HG03442 (cell line): ENCODE results near the gene KIF3C.
A peak's percentile ranks its signal among the peaks of the same experiment; 100 is the strongest.
"Not testable (repeated sequence)": the region's sequence is repeated elsewhere in the genome, so short reads cannot be mapped to it uniquely, and the experiment has no call there.

Source experiments
- ATAC-seq: cut with Tn5 transposase; IDR thresholded peaks from one replicate; pipeline ENCODE4 v1.9.1; 2021; ENCODE audit warnings: mild to moderate bottlenecking, moderate library complexity; ENCODE audit not compliant: unreplicated experiment

The KIF3C gene

DNA sequence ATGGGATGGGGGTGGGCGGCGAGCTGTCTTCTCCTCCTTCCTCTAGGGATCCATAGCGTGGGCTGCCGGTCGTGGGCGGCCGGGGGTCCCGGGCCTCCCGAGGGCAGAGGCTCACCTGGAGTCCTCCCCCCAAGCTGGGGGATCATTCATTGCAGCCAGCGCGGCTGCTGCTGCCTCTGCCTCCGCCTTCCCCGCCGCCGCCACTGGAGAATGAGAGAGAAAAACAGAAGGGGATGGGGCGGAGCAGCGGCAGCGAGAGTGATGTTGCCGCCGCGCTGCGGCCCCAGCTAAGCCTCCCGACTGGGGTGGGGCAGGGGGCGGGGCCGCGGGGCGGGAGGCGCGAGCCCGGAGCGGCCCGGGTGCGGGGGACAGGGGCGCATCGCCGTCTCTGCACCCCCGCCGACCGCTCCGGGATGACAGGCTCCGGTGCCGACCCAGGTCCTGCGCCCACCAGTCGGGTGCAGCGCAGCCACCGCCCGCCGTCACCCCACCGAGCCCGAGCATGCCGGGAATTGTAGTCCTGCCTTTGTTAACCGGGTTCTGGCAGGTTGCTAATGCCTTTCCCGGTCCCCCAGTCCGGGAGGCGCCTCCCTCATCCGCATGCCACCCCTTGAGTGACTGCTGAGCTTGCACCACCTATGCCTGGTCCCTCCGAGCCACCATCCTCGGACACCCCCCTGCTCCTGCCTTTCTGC lies at the start of gene KIF3C:
TSS of gene KIF3C (minus strand) at position 225 of the 695 bp plus-strand sequence. CDS start 580 bp downstream, outside the sequence.
- peak; percentile 67 for ATAC-seq

DNA sequence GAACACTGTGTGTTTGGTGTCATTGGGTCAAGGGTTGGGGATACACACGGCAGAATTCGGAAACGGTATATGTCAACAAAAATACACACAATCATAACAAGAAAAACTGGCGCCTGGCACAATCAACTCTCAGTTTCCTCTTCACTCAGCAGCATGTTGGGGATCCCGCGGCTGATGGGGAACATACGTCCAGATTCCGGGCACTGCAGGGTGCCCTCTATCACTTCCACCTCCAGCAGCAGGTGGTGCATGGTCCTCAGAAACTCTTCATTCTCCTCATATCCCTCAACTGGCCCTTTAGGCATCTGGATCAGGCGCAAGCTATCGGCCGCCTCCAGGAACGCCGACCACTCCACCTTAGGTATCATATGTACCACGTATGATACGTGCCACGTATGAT lies 45.8 kb upstream of the KIF3C start:
- not testable (repeated sequence) for ATAC-seq

DNA sequence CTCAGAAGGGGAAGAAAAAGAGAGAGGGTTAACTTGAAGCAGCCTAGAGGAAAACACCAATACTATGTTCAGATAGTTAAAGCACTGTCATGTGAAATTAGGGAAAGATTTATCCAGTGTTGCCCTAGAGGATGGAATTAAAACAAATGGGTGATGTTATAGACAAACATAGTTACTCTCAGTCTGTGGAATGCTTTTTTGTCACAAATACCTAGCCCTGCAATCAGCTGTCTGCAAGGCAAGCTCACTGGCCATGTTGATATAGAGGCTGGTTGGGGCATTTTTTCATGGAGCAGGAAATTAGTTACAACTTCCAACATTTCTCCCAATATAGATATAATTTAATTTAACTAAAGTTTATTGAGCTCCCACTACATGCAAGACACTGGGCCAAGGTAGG lies 43.2 kb upstream of the KIF3C start:
- no peak for ATAC-seq

DNA sequence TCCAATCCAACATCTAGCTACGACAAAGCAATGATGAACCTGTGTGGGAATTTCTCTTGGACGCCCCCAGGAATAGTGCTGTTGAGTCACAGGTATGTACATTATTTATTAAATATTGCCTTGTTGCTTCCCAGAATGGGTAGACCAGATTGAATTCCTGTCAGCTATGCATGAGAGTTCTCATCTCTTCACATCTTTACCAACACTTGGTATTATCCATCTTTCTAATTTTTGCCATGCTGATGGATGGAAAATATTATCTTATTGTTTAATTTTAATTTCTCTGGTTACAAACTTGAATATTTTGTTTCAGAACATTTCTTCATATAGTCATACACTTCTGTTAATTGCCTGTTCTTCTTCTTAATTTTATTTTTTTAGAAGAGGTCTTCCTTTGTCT lies 42.0 kb upstream of the KIF3C start:
- ATAC-seq, result no peak

DNA sequence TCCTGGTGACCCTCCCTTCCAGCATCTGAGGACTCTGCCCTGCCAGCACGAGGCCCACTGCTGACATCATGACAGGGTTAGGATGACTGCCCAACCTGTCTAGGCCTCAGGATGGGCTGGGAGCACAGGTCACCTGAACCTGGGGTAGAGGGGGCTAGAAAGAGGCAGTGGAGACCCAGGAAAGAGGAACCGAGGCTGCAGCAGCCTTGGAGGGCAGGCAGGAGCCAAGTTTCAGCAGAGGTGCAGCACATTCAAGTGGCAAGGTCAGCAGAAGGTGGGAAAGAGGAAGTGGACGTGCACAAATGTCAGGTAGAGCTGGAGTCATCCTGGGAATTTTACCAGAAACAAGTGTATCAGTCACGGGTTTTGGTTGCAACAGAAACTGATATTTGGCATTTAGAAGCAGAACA lies 37.9 kb upstream of the KIF3C start:
- ATAC-seq, result no peak

DNA sequence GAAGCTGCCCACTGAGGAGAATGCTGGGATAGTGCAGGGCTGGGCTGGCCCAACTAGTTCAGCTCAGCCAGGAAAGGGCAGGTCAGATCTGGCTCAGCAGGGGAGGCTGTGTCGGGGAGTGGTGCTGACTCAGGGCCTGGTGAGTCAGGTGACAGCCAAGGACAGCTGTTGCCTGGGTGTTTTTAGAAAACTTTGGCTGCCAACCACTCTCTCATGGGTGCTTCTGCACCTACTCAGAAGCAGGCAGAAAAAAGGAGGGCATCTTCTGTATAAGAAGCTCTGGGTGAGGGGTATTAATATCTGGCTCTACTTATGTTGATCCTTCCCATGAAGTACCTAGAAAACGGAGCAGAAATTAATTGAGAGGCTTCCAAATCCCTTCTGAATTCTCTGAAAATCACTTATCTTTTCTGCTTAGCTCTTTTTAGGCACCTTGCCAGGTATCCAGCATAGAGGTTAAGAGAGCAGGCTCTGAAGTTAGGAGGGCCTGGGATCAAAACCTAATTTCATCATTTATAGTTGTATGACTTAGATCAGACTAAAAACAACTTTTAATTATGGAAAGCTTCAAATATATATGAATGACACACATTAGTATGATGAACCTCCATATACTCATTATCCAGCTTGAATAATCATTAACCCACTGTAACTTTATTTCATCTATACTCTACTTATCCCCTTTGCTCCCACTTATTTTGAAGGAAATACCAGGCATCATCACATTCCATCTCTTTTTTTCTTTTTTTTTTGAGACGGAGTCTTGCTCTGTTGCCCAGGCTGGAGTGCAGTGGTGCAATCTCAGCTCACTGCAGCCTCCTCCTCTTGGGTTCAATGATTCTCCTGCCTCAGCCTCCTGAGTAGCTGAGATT lies 36.1 kb upstream of the KIF3C start:
- peak; percentile 70 for ATAC-seq

DNA sequence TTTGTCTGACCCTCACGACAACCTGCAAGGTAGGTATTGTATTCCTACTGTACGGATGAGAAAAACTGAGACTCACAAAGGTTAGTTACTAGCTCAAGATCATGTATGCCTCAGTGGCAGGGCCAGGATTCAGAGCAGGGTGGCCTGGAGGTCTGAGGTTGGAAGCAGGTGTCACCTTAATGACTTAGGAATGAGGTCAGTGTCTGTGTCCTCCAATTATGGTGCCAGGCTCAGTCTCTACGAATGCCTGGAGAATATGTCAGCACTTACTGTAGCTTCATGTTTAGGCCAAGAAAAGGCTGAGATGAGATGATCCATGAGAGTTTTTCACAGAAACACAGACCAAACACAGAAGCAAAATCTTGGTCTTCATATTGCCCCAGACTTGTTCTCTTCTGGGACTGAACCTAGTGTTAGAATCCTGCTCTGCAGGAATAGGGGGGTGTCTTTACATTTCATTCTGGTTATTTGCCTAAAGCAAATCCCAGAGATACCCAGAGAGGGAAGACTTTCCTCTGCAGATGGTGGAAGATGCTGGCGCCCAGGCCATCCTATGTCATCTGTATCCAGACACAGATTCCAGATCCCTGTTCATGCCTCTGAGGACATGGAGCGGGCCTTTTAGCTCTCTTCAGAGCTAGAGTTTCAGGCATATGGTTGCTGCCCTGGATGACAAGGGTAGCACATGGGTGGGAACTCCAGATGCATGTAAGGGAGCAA lies 35.3 kb upstream of the KIF3C start:
- no peak for ATAC-seq

DNA sequence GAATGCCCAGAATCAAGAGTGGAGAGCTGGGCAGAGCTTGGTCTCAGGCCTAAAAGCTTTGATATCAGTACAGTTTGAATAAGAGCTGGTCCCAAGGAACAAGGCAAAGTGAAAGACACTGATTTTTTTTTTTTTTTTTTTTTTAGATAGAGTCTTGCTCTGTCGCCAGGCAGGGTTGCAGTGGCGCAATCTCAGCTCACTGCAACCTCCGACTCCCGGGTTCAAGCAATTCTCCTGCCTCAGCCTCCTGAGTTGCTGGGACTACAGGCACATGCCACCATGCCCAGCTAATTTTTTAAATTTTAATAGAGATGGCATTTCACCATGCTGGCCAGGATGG lies 34.4 kb upstream of the KIF3C start:
- not testable (repeated sequence) for ATAC-seq

DNA sequence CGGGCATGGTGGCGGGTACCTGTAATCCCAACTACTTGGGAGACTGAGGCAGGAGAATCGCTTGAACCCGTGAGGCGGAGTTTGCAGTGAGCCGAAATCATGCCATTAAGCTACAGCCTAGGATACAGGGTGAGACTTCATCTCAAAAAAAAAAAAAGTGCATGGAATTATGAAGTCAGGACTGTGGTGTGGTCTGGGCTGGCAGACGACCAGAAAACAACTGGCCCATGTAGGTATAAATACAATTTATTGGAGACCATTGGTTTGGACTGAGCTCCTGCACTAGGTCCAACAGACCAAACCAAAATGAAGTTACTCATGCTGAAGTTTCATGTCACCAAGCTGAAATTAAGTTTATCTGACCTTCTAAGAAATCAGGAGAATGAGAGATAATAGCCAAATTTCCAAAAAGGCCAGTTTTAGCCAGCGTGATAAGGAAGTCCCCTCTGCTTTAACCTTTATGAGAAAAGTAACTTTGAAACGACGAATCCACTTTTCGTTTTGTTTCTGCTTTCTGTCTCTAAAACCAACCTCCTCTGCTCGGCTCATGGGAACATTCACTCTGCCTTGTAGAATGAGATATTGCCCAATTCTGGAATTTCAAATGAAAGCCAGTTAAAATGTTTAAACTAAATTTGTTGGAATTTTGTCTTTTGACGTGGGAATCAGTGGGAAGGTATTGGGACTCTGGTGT lies 33.9 kb upstream of the KIF3C start:
- ATAC-seq, result no peak

DNA sequence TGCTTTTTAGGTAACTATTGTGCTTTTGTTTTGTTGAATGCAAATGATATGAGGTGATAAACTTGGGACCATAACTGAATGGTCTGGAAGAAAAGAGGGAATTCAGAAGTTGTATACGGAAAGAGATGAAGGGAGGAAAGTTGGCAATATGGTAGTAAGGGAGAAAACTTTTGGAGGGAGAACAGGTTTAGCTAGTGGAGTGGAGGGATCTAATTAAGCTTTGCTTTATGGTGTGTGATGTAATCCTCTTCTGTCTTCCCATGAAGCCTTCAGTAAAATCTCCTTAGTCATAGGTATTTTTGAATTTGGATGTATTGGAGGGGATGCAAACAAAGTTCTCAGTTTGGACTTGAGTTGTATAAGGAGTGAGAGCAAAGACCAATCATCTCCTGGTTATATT lies 31.4 kb upstream of the KIF3C start:
- ATAC-seq, result no peak

DNA sequence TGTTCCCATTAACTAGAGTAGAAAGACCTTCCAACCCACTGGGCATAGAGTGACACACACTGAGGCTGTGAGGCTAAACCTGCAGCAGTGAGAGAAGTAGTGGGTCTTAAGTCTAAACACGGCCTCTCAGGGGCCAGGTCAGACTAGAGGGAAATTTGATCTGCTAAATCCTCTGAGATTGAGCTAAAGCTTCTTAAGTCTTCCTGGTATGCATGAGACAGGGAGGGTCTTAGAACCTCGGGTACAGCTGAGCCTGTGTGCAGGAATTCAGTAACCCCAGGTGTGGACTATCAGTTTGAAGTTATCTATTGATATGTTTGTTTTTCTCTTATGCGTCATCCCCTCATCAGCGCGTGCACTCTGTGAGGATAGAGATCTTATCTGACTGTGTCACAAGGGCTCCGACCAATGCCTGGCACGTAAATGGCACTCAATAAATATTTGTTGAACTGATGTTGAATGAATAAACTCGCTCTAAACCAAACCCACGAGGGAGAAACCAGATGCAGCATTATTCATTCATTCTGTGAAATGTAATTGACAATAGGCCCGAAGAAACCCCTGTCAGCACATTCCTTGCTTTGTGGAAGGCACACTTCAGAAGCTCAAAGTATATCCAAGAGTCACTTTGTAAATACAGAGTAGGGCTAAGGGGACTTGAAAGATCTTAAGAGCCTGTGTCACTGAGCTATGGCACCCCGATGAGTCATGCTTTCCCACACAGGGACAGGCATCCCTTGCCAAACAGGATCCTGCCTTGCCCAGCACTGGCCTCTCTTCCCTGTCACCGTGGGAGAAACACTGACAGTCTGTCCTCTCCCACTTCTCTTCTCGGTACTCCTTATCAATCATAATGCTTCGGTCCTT lies 29.9 kb upstream of the KIF3C start:
- ATAC-seq, result no peak

DNA sequence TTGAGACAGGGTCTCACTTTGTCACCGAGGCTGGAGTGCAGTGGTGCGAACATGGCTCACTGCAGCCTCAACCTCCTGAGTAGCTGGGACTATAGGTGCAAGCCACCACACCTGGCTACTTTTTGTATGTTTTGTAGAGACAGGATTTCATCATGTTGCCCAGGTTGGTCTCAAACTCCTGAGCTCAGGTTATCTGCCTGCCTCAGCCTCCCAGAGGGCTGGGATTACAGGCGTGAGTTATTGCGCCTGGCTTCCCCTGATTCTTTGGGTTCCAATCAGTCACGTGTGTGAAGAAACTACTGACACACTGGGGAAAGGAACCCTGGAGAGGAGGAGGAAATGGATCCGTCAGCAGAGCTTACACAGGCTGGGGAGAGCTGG lies 29.3 kb upstream of the KIF3C start:
- ATAC-seq, result no peak

DNA sequence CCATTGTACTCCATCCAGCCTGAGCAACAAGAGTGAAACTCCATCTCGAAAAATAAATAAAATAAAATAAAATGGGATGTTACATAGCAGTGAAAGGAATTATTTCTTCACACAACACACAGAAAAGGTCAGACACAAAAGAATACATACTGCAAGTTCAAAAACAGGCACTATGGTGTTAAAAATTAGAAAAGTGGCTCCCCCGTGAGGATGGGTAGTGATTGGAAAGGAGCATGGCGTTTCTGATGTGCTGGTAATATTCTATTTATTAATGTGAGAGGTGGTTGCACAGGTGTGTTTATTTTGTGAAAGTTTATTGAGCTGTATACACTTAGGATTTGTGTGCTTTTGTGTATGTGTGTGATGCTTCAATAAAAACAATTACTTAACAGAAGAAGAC lies 28.6 kb upstream of the KIF3C start:
- ATAC-seq, result no peak

DNA sequence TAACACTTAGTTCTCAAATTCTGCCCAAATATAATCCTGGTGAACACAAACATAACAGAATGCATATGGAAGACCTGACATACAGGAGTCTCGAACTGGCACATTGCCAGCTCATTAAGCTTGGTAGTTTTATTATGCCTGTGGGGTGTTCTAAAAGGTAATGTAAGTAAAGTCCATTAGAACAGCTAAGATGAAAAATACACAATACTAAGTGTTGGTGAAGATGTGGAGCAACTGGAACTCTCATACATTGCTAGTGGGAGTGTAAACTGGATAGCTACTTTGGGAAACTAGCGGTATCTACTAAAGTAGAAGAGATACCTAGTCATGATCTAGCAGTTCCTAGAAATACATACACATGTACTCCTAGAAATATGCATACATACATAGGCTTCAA lies 27.3 kb upstream of the KIF3C start:
- no peak for ATAC-seq

DNA sequence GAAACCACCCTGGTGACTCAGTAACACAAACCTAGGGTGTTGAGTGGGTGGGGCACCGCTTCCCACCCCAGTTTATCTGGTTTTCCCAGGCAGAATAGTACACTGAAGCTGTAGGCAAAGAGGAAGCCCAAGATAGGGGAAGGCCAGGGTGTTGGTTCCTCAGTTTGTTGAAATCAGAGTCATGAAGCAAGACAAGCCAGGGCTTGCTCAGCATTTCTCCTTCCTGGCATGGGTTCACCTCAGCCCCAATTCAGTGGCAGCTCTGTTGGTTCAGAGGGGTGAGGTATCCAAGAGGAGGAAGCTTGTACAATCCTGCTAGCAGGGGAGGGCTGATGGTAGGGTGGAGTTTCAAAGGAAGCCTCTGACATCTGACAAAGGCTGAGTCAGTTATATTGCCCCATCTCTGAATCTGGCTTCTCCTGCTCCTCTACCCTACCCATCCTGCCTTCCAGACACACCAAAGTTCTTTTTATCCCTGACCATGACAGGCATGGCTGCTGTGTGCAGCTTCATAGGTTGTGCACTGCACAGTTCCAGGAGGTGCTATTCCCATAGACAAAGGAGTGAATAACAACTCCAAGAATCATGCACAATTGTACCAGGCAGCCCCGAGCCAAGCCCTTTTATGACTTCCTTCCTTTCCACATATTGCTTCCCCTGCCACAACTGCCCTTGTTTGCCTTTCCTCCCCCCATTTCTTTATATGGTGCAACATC lies 26.7 kb upstream of the KIF3C start:
- ATAC-seq, result no peak

DNA sequence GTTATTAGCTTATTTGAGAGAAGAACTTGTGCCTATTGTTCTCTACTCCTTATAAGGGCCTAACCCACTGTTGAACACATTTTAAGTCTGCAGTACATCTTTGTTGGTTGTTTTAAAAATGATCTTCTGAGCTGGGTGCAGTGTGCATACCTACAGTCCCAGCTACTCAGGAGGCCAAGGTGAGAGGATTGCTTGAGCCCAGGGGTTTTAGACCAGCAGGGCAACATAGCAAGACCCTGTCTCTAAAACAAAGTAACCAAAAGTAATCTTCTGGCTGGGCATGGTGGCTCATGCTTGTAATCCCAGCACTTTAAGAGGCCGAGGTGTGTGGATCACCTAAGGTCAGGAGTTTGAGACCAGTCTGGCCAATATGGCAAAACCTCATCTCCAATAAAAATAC lies 25.8 kb upstream of the KIF3C start:
- no peak for ATAC-seq

DNA sequence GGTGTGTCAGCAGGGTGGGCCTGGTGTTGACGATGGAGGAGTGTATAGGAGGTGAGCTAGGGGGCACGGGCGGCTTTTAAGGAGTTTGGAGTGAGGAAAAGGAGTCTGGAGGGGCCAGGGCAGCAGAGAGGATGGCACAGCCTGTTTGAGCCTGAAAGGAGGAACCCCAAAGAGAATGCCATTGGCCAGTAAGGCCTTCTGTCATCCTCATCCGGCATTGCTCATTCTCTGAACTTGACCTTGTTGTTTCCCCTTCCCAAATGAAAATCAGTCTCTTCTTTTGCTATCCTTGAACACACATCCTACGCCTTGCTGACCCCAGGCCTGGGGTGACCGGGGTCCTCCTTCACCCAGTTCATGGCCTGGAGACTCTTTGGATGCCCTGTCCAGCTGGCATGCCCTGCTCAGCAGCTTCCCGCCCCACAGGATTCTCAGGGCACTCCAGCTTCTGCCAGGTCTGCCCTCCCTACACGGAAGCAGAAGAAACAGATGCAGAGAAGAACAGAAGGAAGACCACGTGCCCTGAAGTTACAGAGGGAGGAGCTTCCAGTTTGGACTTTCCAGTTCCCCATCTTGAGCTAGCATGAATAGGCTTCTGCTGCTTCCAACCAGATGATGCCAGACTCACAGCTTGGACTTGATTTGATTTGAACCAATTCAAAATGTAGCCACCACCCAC lies 20.5 kb upstream of the KIF3C start:
- no peak for ATAC-seq

DNA sequence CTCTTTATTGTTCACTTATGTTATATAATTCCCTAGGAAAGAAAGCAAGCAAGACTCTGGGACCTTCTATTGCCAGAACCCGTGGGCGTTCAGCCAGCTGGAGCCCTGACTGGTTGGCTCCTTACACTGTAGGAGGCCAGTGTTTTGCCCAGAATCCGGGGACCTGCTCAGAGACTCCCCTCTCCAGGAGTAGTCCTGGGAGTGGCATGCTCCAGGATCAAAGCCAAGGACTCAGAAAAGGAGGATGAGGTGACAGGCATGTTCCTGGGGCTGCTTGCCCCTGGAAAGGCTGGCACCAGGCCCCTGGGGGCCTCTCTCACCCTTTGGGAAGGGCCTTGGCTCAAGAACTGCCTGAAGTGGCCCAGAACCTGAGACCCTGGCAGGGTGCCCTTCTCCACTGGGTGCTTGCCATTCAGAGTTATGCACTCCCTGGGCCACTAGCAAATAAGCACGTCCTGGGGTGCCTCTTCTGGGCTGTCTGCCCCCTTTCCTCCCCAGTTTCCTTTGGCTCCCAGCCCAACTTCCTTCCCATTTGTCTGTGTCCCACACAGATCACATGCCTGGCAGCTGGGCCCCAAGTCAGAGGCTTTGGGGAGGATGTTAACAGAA lies 19.6 kb upstream of the KIF3C start:
- no peak for ATAC-seq
